ENCODE results near the gene CFAP52. TPM values are rescaled to one million over a fixed set of nuclear protein-coding genes. Genes with fewer than 3 reads are reported as not detected.

The CFAP52 gene
- total RNA-seq, 1 experiment from 2014 or later, result not detected

DNA sequence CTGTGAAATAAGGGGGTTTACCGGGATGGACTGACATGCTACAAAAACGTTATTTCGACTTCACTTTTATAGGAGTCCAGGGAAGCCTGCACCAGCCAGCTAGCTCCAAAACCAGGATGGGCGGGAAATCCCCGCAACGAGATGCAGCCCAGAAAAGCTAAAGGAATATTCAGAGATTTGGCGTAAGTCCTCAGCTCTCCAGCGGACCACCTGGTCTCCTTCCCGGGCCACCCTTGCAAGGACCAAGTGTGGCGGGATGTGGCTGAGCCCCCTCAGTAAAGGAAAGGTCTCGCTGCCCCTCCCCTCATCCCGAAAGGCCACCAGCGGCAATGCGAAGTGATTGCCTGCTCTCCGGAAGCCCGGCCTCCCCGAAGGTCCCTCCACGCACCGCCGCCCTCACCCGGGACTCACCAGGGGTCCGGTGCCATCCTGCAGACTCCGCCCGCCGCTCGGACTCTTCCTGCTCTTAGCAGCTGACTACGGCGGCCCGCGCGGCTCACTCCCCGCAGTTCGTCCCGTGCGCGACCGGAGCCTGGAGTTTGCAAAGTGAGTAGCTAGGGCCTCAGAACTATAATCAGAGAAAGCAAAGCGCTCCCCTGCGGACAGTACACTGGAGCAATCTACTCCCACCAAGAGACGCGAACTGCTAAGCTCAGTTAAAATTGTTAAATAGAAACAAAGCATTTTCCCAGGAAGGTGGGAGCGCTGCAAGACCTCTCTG, 901 bp upstream of the CFAP52 start, which contains the start of gene STX8 (continued):
- TF ChIP-seq, protein P1, sequence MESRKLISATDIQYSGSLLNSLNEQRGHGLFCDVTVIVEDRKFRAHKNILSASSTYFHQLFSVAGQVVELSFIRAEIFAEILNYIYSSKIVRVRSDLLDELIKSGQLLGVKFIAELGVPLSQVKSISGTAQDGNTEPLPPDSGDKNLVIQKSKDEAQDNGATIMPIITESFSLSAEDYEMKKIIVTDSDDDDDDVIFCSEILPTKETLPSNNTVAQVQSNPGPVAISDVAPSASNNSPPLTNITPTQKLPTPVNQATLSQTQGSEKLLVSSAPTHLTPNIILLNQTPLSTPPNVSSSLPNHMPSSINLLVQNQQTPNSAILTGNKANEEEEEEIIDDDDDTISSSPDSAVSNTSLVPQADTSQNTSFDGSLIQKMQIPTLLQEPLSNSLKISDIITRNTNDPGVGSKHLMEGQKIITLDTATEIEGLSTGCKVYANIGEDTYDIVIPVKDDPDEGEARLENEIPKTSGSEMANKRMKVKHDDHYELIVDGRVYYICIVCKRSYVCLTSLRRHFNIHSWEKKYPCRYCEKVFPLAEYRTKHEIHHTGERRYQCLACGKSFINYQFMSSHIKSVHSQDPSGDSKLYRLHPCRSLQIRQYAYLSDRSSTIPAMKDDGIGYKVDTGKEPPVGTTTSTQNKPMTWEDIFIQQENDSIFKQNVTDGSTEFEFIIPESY (IDR thresholded peaks at IDR 0.05; ENCODE audit: extremely low read depth, insufficient replicate concordance, low read length), result peak; percentile 84
- no peak for TF ChIP-seq CTCF (IDR thresholded peaks at IDR 0.05 in 2 of 3, conservative IDR thresholded peaks at IDR 0.05 in 1 of 3; ENCODE audit: borderline replicate concordance in 1 of 3, insufficient read depth in 1 of 3, low read depth in 2 of 3, low read length in 2 of 3)
- no peak for TF ChIP-seq ZNF274 (IDR thresholded peaks at IDR 0.05; ENCODE audit: low read depth, low read length)
- peak; percentile 83 for TF ChIP-seq POLR2AphosphoS5 (IDR thresholded peaks at IDR 0.05; ENCODE audit: low read depth, low read length)
- TF ChIP-seq FOSL1 (IDR thresholded peaks at IDR 0.05; ENCODE audit: low read depth), result no peak
- peak; percentile 83 for TF ChIP-seq YY1 (IDR thresholded peaks at IDR 0.05; ENCODE audit: extremely low read depth, insufficient replicate concordance, low read depth, low read length)
- peak; percentile 15; the same call in 1 of the 2 replicates for TF ChIP-seq ZFX (IDR thresholded peaks at IDR 0.05)
- TF ChIP-seq JUND (IDR thresholded peaks at IDR 0.05), result peak; percentile 10; the same call in 1 of the 2 replicates
- TF ChIP-seq POLR2A (IDR thresholded peaks at IDR 0.05; ENCODE audit: borderline replicate concordance, extremely low read depth, insufficient read depth, insufficient read length), result no peak
- TF ChIP-seq CEBPB (IDR thresholded peaks at IDR 0.05; ENCODE audit: low read depth), result no peak
- TF ChIP-seq, protein P2, sequence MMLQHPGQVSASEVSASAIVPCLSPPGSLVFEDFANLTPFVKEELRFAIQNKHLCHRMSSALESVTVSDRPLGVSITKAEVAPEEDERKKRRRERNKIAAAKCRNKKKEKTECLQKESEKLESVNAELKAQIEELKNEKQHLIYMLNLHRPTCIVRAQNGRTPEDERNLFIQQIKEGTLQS (IDR thresholded peaks at IDR 0.05), result no peak
- no peak for TF ChIP-seq EZH2phosphoT487 (IDR thresholded peaks at IDR 0.05; ENCODE audit: borderline replicate concordance)
